ENCODE data around the gene CEP44.
A peak's percentile ranks its signal among the peaks of the same experiment; 100 is the strongest.

The CEP44 gene

GRCh38 chr4:174279433-174280155 is 4.1 kb upstream of the CEP44 start:
- in situ Hi-C loops (cut with HindIII; ENCODE audit: low pct_ligation_motif_present, low sequenced_read_pairs): no loop called here
- no peak overlapping the region for H3K27ac ChIP-seq
- no peak overlapping the region for H3K4me3 ChIP-seq (ENCODE audit: low read depth, low read length)
- H3K36me3 ChIP-seq (replicated peaks): no peaks in the 10 kb centered on the region
- H3K27me3 ChIP-seq (replicated peaks): no peaks in the 10 kb centered on the region
- DNase-seq: no peak
- no peak for TF ChIP-seq CTCF (IDR thresholded peaks at IDR 0.05; ENCODE audit: low read depth, low read length, missing control alignments)

GRCh38 chr4:174281182-174281737 is 2.5 kb upstream of the CEP44 start:
- no peak for DNase-seq
- H3K27ac ChIP-seq: no peak overlapping the region
- no peak overlapping the region for H3K4me3 ChIP-seq (ENCODE audit: low read depth, low read length)
- no peak for TF ChIP-seq CTCF (IDR thresholded peaks at IDR 0.05; ENCODE audit: low read depth, low read length, missing control alignments)
- in situ Hi-C loops (cut with HindIII; ENCODE audit: low pct_ligation_motif_present, low sequenced_read_pairs): no loop called here
- H3K36me3 ChIP-seq (replicated peaks): no peaks in the 10 kb centered on the region
- no peaks in the 10 kb centered on the region for H3K27me3 ChIP-seq (replicated peaks)

GRCh38 chr4:174281901-174282300 is 1.8 kb upstream of the CEP44 start:
- DNase-seq: no peak
- Histone ChIP-seq H3K4me3 (ENCODE audit: low read depth, low read length) (no peak overlapping the region), H3K27ac (no peak overlapping the region), H3K36me3 (replicated peaks) (no peaks in the 10 kb centered on the region), H3K27me3 (replicated peaks) (no peaks in the 10 kb centered on the region)
- no peak for TF ChIP-seq CTCF (IDR thresholded peaks at IDR 0.05; ENCODE audit: low read depth, low read length, missing control alignments)
- in situ Hi-C loops (cut with HindIII; ENCODE audit: low pct_ligation_motif_present, low sequenced_read_pairs): no loop called here

GRCh38 chr4:174282836-174283506 is 740 bp upstream of the CEP44 start:
- in situ Hi-C loops (cut with HindIII; ENCODE audit: low pct_ligation_motif_present, low sequenced_read_pairs): no loop called here
- DNase-seq: peak; percentile 94
- no peaks in the 10 kb centered on the region for H3K36me3 ChIP-seq (replicated peaks)
- no peaks in the 10 kb centered on the region for H3K27me3 ChIP-seq (replicated peaks)
- peak overlapping the region; percentile 99 for H3K27ac ChIP-seq
- H3K4me3 ChIP-seq (ENCODE audit: low read depth, low read length): peak overlapping the region; percentile 93
- TF ChIP-seq CTCF (IDR thresholded peaks at IDR 0.05; ENCODE audit: low read depth, low read length, missing control alignments): no peak

GRCh38 chr4:174284487-174284886 is 776 bp downstream of the CEP44 start:
- in situ Hi-C loops (cut with HindIII; ENCODE audit: low pct_ligation_motif_present, low sequenced_read_pairs): no loop called here
- no peaks in the 10 kb centered on the region for H3K27me3 ChIP-seq (replicated peaks)
- no peak for DNase-seq
- TF ChIP-seq CTCF (IDR thresholded peaks at IDR 0.05; ENCODE audit: low read depth, low read length, missing control alignments): no peak
- H3K36me3 ChIP-seq (replicated peaks): no peaks in the 10 kb centered on the region
- H3K4me3 ChIP-seq (ENCODE audit: low read depth, low read length): peak overlapping the region; percentile 93
- H3K27ac ChIP-seq: peak overlapping the region; percentile 99
